GDM1 (cell line): Measurements from ENCODE around the gene PSPH.
"Not testable (repeated sequence)": the region's sequence is repeated elsewhere in the genome, so short reads cannot be mapped to it uniquely, and the experiment has no call there.

Experiments
- DNase-seq: peaks from one replicate; lab custom pipeline; 2025; lab: John Stamatoyannopoulos, UW

Gene PSPH

GRCh38 chr7:56062382-56062781, 11.1 kb upstream of the PSPH start:
- no peak for DNase-seq

- DNase-seq: no peak
Observed at GRCh38 chr7:56053993-56054392, 2.7 kb upstream of the PSPH start.

GRCh38 chr7:56053379-56053778, 2.1 kb upstream of the PSPH start:
- DNase-seq: no peak

GRCh38 chr7:56051053-56051338, 248 bp downstream of the PSPH start:
- no peak for DNase-seq

- DNase-seq: not testable (repeated sequence)
Observed at GRCh38 chr7:56048763-56049162, 2.5 kb downstream of the PSPH start.

GRCh38 chr7:56048245-56048644, 3.0 kb downstream of the PSPH start:
- no peak for DNase-seq

GRCh38 chr7:56047446-56048116, 3.7 kb downstream of the PSPH start:
- not testable (repeated sequence) for DNase-seq

- DNase-seq: no peak
Observed at GRCh38 chr7:56046721-56047445, 4.4 kb downstream of the PSPH start.

GRCh38 chr7:56045758-56046157, 5.5 kb downstream of the PSPH start:
- DNase-seq: not testable (repeated sequence)

- no peak for DNase-seq
Observed at GRCh38 chr7:56040730-56041129, 10.5 kb downstream of the PSPH start.

GRCh38 chr7:56033671-56034432, 17.4 kb downstream of the PSPH start:
- DNase-seq: peak; percentile 48

GRCh38 chr7:56032578-56032977, 18.7 kb downstream of the PSPH start:
- not testable (repeated sequence) for DNase-seq

GRCh38 chr7:56031556-56031955, 19.7 kb downstream of the PSPH start:
- DNase-seq: not testable (repeated sequence)

GRCh38 chr7:56030340-56030739, 20.9 kb downstream of the PSPH start:
- no peak for DNase-seq

- DNase-seq: no peak
Observed at GRCh38 chr7:56028942-56029630, 22.2 kb downstream of the PSPH start.

GRCh38 chr7:56026538-56026937, 24.7 kb downstream of the PSPH start:
- no peak for DNase-seq

- DNase-seq: no peak
Observed at GRCh38 chr7:56023500-56023899, 27.7 kb downstream of the PSPH start.

- DNase-seq: no peak
Observed at GRCh38 chr7:56019501-56019900, 31.7 kb downstream of the PSPH start.

GRCh38 chr7:56017015-56017414, 34.2 kb downstream of the PSPH start:
- DNase-seq: not testable (repeated sequence)

- DNase-seq: no peak
Observed at GRCh38 chr7:56009695-56010094, 41.5 kb downstream of the PSPH start.

- DNase-seq: no peak
Observed at GRCh38 chr7:56007891-56008290, 43.4 kb downstream of the PSPH start.

- DNase-seq: no peak
Observed at GRCh38 chr7:56007167-56007652, 44.0 kb downstream of the PSPH start.
